Activated CD4-positive, alpha-beta T cell treated with anti-CD3 and anti-CD28 coated beads for 4 hours (primary cell): ENCODE results near the gene AUTS2.

Experiments
- DNase-seq, 2 donors: peaks; one replicate each; pipeline ENCODE4 v3.0.0-alpha.2; 2020

The AUTS2 gene

DNA sequence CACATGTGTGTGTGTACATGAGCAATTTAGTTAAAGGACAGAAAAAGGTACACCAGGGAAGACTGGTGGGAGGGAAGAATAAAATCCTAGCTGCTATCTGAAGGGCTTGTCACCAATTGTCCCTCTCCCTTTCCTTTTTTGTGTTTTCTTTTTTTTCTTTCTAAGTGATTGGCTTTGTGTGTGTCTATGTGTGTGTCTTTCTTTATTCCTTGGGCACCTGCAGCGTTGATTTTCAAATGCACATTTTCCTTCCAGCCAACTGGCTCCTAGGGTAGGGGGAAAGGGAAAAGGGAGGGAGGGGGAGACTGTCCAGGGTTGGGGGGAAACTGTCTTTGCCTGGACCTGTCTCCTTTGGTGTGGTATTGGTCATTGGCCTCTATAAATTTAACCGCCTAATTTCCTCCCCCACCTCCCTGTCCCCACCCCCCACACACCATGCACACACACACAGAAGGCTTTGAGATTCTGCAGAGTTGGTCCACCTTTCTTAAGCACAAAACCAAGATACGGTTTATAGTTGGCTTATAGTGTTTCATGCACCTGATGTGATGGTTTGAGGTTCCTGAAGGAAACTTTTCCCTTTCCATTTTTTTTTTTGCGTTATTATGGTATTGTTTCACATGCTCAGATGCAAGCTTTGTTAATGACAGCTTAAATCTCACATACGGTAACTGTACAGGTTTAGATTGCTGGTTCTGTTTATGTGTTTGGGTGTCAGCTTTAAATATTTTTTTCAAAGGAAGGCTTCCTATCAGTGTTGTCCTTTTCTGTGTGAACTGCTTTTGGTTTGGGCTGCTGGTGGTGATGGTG is 2.6 kb downstream of the AUTS2 start:
- no peak for DNase-seq

DNA sequence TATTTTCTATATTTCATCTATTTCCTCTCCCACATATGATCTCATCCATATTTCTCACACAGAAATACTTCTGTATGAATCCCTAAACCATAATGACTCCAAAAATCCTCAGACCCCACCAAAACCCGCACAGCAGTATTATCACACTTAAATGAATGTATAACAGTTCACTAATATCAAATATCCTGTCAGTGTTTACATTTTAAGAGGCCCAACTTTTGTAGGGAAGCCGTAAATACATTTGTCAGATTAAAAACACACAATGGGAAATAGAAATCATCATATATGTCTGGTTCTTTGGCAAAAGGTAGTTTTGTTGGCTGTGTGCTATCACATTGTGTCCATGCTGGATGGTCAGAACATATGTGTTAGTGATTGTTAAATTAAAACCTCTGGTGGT is 4.2 kb downstream of the AUTS2 start:
- no peak for DNase-seq

- DNase-seq = no peak
Measured at GRCh38 chr7:69603351-69603750, 5.1 kb downstream of the AUTS2 start.

DNA sequence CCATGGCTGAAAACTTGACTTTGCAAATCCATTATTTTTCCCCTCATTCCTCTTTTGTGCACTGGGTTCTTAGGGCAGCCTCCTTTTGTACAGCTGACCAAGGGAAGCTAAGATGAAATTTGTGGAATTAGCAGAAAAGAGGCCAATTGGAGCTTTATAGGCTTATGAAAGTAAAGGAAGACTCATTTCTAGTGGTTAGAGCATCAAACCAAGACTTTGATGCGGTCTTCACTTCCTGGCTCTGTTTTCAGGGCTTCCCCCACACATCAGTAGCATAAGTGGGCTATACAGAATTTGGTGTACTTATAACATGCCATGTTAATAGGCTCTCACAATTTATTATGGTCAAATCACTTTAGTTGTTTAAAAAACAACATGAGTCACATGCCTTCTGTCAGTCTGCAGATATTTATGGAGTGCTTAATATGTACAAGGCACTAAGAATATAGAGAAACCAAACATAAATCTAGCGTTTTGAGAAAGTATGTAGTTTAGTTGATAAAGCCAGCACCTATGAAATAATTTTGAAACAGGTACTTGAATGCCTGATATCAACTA is 5.7 kb downstream of the AUTS2 start:
- no peak for DNase-seq

- no peak for DNase-seq
Measured at GRCh38 chr7:69605070-69605469, 6.8 kb downstream of the AUTS2 start.

- DNase-seq = no peak
Measured at GRCh38 chr7:69605546-69605945, 7.3 kb downstream of the AUTS2 start.

- no peak for DNase-seq
Measured at GRCh38 chr7:69608049-69608448, 9.8 kb downstream of the AUTS2 start.

DNA sequence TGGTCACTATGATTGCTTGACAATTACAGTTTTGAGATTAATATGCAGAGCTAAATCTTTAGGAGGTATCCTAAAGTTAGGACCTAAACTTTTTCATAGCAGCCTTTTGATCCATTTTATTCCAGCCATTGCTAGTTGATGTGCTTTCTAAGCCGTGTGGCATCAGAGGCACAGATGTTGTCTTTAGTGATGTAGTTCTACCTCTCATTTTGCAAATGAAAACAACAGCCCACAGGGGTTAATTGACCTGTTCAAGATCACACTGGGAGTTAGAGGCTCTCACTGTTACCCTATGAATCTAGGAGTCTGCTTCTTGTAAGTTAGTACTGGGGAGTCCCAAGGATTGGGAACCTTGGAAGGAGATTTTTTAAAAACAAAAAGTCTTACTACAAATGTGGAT is 10.6 kb downstream of the AUTS2 start:
- DNase-seq = no peak

DNA sequence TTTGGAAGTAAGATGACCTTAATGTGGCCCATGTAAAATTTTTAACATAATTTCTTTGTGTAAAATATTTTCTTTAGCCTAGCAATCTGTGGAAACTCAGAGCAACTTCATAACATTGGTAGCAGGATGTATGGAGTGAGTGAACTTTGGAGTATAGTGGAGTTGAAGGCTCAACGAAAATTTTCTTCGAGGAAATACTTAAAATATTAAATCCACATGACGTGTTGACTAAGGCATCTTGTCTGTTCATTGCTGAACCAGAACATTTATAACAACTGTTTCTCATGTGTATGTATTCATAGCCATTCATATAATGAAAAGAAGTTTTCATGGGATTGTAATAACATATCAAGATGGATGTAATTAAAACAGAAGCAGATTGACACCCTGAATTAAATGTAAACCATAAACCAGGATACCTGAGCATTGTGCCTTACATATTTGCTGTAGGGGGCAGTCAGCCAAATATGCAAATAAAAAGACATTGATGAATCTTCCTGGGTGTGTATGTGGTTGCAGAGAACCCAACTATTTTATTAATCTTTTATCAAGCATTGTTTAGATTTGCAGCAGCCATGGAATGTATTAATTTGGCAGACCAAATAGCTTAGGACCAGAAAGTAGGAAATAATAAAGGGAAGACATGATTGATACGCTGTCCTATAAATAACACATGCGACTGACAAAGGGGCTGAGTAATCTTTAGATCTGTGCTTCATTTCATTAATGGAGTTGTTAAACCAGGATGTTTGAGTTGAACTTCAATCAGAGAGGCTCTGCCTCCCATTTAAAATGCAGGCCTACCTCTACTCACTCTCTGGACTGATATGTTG is 11.5 kb downstream of the AUTS2 start:
- DNase-seq = no peak

DNA sequence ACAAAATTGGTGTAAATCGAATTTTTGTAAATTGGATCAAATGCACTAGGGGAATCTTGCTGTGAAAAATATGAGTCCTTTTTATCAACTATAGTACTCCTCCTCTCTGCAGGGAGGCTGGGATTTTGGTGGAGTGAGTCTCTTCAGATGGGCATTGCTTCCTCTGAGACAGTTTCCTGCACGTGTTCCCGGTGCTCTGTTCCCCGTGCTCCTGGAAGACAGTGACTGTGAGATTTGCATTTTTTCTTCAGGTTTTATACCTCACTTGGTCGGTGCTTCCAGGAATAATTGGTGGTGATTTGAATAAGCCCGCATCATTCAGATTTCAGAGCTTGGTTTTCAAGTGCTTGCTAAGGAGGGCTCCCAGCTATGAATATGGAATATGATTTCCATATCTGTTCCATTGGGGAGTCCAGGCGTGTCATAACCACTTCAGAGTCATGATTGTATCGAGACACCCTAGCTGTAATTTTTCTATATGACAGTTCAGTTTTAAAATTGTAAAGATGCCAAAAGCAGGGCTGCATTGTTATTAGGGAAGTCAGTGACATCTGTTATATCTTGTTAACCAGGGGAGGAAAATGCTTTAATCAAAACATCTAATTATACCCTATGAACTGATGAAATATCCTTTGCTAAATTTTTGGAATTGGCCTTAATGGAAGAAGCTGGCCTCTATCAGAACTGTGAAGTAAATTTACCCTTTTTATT is 12.3 kb downstream of the AUTS2 start:
- no peak for DNase-seq

GRCh38 chr7:69612981-69613380 is 14.7 kb downstream of the AUTS2 start:
- no peak for DNase-seq

DNA sequence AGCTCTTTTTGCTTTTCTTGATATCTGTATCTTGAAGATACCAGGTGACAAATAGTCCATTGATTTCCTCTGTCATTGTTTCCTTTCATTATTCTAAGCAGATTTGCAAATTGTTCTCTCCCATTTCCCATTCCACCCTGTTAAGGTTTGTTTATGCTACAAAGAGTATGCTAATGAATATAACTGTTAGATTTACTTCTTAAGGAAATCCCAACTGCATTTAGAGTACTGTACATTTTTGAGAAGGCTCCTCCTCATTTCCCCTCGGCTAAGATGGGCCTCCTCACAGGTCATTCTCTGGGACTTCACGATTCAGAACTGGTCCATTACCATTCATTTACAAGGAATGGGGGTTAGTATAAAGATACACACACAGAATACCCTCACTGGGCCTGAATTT is 15.6 kb downstream of the AUTS2 start:
- DNase-seq = no peak

DNA sequence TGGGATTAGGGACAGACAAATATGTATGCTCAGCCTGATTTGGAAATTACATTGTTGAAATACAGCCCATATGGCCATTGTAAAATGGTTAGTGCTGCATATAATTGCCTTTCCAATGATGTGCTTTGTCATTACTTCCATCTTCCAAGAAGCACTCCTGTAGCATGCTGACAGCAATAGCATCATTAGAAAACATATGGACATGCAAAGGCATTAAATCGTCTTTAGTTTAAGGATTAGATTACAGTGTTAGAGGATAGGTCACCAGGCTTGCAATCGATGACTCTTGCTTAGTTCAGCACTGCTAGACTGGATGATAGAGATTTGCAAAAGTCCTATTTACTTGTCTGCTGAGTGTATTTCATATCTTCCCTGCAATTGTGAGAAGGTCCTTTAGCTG is 17.4 kb downstream of the AUTS2 start:
- no peak for DNase-seq

DNA sequence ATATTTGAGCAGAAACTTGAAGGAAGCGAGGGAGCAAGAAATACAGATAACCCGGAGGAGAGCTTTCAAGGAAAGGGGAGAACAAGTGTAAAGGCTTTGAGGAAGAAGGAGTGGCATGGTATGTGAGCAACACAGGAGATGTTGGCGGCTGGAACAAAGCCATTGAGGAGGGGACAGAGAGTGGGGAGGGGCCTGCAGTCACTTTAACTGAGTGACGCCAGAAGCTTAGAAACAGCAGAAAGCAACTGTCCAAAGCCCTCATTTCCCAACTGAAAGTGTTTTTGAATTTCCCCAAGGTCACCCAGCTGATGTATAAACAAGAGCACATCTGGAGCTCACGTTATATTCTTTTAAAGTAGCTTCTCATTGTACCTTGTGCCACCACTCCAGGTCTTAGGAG is 19.1 kb downstream of the AUTS2 start:
- no peak for DNase-seq

GRCh38 chr7:69619054-69619453 is 20.8 kb downstream of the AUTS2 start:
- DNase-seq = no peak

GRCh38 chr7:69619635-69620034 is 21.4 kb downstream of the AUTS2 start:
- DNase-seq = no peak

DNA sequence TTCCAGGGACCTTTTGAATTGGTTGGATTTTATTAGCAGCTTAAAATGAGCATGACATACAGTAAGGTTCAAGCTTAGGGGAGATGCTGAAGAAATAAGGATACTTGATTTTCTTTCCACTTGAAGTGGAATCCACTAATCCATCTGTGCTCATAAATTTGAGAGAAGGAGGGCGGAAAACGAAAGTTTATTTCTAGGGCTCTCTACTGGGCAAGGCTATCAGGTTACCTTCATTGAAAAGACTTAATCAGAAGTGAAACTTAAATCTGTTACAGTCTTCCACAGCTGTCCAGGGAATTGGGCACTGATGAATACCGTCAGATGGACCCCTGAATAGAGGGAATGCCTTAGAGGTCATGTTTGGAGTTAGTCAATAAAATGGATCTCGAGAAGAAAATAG is 21.8 kb downstream of the AUTS2 start:
- no peak for DNase-seq

- no peak for DNase-seq
Measured at GRCh38 chr7:69620650-69621049, 22.4 kb downstream of the AUTS2 start.

DNA sequence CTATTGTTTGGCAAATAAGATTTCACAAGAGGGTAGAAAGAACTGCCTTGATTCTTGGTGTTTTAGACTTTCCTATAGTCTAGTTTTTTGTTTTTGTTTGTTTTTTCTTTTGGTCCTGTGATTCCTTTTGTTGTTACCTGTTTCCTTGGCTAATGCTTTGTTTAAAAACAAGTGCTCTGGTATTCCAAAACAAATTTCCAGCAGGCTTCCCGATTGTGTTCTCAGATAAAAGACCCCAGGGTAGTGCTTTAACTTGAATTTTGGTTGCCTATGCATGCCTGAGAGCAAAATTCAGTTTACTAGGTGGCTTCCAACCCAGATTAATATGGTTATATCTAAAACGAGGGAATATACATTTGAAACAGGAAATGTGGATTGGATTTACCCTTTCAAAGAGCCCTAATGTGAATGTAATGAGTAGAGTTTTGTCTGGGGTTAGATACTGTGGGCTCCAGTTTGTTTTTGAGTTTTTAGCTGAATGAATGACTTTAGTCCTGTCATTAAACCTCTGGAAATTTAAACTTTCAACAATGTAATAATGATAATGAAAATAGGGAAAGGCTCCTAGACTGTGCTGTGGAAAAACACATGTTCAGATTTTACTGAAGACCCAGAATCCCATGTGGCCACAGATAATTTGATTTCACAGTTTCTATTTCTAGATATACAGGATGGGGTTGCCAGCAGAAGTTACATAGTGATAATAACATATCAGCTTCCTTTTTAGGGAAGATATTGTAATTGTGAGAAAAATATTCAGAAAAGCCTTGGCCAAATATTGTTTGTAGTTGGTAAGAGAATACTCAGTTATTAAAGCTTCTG is 23.9 kb downstream of the AUTS2 start:
- no peak for DNase-seq

- no peak for DNase-seq
Measured at GRCh38 chr7:69622960-69623359, 24.7 kb downstream of the AUTS2 start.

DNA sequence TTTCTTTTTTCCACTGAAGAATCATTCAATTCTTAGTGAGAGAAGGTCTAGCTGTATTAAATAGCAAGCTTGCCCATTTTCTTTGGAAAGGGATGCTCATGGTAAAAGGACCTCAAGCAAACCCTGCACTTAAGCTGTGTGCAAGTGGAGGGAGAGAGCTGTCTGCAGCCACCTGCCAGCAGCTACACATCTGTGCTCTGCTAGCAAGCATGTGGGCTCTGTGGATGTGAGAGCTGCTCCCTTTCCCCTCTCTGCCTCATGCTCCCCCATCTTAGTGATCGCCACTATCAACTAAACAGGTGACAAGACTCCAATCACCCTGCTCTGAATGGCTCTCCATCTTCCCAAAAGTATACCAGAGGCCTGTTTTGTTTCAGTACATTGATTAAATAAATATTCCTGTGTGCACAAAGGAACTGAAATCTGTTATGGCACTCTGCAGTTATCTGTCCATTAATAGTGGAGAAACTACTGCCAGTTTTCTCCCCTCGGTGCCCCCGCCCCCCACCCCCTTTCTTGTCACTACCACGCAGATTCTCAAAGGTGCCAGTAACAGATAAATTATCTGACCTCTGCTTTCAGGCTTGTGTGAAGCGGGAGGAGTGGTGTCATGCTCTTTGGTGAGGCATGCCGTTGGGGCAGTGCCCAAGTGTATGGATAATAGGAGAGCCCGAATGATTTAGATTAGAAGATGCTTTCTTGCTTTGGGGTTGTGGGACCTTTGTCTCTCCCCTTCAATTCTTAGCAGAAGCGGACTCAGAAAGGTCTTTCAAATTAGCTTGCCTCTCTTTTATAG is 26.4 kb downstream of the AUTS2 start:
- DNase-seq = no peak

DNA sequence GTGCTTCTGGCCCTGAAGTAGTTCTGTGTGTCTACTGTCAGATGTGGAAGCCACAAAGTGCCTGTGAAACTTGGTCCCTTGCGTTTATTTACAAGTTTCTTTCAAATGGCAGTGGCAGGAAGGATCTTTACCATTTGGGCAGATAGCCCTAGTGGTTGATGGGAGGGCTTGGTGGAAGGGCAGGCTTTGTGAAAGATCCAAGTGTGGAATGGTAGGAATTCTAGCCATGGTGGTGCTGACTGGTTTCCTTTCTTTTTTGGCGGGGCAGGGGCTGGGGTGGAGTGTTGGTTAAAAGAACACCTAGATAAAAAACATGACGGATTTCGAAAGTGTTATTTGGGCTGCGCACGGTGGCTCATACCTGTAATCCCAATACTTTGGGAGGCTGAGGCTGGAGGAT is 27.0 kb downstream of the AUTS2 start:
- DNase-seq = no peak
